HG03439 (cell line): ENCODE data around the gene CPNE5.
"Not testable (repeated sequence)": the region's sequence is repeated elsewhere in the genome, so short reads cannot be mapped to it uniquely, and the experiment has no call there.

Experiments used
- ATAC-seq: cut with Tn5 transposase; IDR thresholded peaks from one replicate; pipeline ENCODE4 v1.9.1; 2021; ENCODE audit warnings: mild to moderate bottlenecking, moderate library complexity; ENCODE audit not compliant: unreplicated experiment

CPNE5 gene

GRCh38 chr6:36817176-36817817, 21.9 kb downstream of the CPNE5 start:
- ATAC-seq = no peak

GRCh38 chr6:36815962-36816735, 23.1 kb downstream of the CPNE5 start:
- no peak for ATAC-seq

- no peak for ATAC-seq
Observed at GRCh38 chr6:36814249-36814648, 25.0 kb downstream of the CPNE5 start.

- no peak for ATAC-seq
Observed at GRCh38 chr6:36813526-36813925, 25.7 kb downstream of the CPNE5 start.

- ATAC-seq = not testable (repeated sequence)
Observed at GRCh38 chr6:36813047-36813446, 26.2 kb downstream of the CPNE5 start.

- no peak for ATAC-seq
Observed at GRCh38 chr6:36809941-36810803, 29.1 kb downstream of the CPNE5 start.

GRCh38 chr6:36809156-36809555, 30.1 kb downstream of the CPNE5 start:
- no peak for ATAC-seq

GRCh38 chr6:36808634-36809033, 30.6 kb downstream of the CPNE5 start:
- no peak for ATAC-seq

- ATAC-seq = no peak
Observed at GRCh38 chr6:36807750-36808149, 31.5 kb downstream of the CPNE5 start.

- ATAC-seq = no peak
Observed at GRCh38 chr6:36807143-36807542, 32.1 kb downstream of the CPNE5 start.

- no peak for ATAC-seq
Observed at GRCh38 chr6:36805917-36806316, 33.3 kb downstream of the CPNE5 start.

- no peak for ATAC-seq
Observed at GRCh38 chr6:36805096-36805797, 34.0 kb downstream of the CPNE5 start.

GRCh38 chr6:36804563-36804962, 34.7 kb downstream of the CPNE5 start:
- no peak for ATAC-seq

- no peak for ATAC-seq
Observed at GRCh38 chr6:36803908-36804307, 35.3 kb downstream of the CPNE5 start.

- ATAC-seq = no peak
Observed at GRCh38 chr6:36803482-36803881, 35.8 kb downstream of the CPNE5 start.

- no peak for ATAC-seq
Observed at GRCh38 chr6:36800223-36801076, 38.8 kb downstream of the CPNE5 start.

GRCh38 chr6:36798852-36799251, 40.4 kb downstream of the CPNE5 start:
- no peak for ATAC-seq

GRCh38 chr6:36797653-36798052, 41.6 kb downstream of the CPNE5 start:
- ATAC-seq = no peak

GRCh38 chr6:36797055-36797454, 42.2 kb downstream of the CPNE5 start:
- ATAC-seq = no peak

- ATAC-seq = no peak
Observed at GRCh38 chr6:36794713-36795065, 44.6 kb downstream of the CPNE5 start.
